HepG2 (cell line): ENCODE data around the gene EIF5. TPM values are rescaled to one million over a fixed set of nuclear protein-coding genes. Genes with fewer than 3 reads are reported as not detected.

ENCODE experiments used
- HES4 ChIP-seq: sonication (generic); formaldehyde crosslinking; IDR thresholded peaks from 2 replicates; pipeline ENCODE4 v1.9.0; 2021; ENCODE audit warnings: mild to moderate bottlenecking, missing genetic modification reagents, borderline replicate concordance
- SIN3B ChIP-seq: fragments of 150-350 bp; IDR thresholded peaks from 2 replicates; pipeline ENCODE4 v1.6.1; 2014; ENCODE audit warnings: low read length
- ZNF616 ChIP-seq: sonication (generic); formaldehyde crosslinking; IDR thresholded peaks from 2 replicates; pipeline ENCODE4 v1.5.0; 2020; ENCODE audit warnings: low read depth, mild to moderate bottlenecking, missing genetic modification reagents
- ZNF660 ChIP-seq: sonication (generic); formaldehyde crosslinking; IDR thresholded peaks from 2 replicates; pipeline ENCODE4 v1.5.1; 2020; ENCODE audit warnings: mild to moderate bottlenecking, low read depth, missing genetic modification reagents, borderline replicate concordance
- polyA plus RNA-seq, 8 experiments: library from polyadenylated mRNA; depleted of rRNA in 3 of 8; stranded (reverse) in 7 of 8; unstranded in 1 of 8; fragments of >200 nt; fragmentation: Illumina TruSeq in 4 of 8; extraction: Trizol in 4 of 8; gene quantifications; 2 replicates each; pipeline versions ENCODE4 v1.2.1 to v1.2.3, GENCODE V29; 2011 to 2016; ENCODE audit warnings: low read depth in 4 of 8, missing spikeins in 1 of 8, mixed read lengths in 1 of 8; ENCODE audit not compliant: insufficient read depth in 1 of 8
- total RNA-seq, 5 experiments: library from RNA; depleted of rRNA; stranded (reverse); fragments of >200 nt; fragmentation: Illumina TruSeq; extraction: Trizol; gene quantifications; 2 replicates each; pipeline ENCODE4 v1.2.3, GENCODE V29; 2016; ENCODE audit warnings: low read depth in 1 of 5
- TF ChIP-seq, protein P1 (sequence below): sonication (generic); formaldehyde crosslinking; IDR thresholded peaks from one replicate; pipeline ENCODE4 v1.5.1; 2020; ENCODE audit warnings: mild to moderate bottlenecking, missing genetic modification reagents; ENCODE audit errors: not compliant biosample characterization
- TF ChIP-seq, protein P2 (sequence below): sonication (generic); formaldehyde crosslinking; IDR thresholded peaks from 2 replicates; pipeline ENCODE4 v1.4.0; 2020; ENCODE audit warnings: missing genetic modification reagents, borderline replicate concordance
- TF ChIP-seq, protein P3 (sequence below): sonication (generic); formaldehyde crosslinking; IDR thresholded peaks from 2 replicates; pipeline ENCODE4 v1.5.0; 2020; ENCODE audit warnings: missing genetic modification reagents, mild to moderate bottlenecking, borderline replicate concordance
- TF ChIP-seq, protein P4 (sequence below): sonication (generic); formaldehyde crosslinking; IDR thresholded peaks from 2 replicates; pipeline ENCODE4 v1.4.0; 2020; ENCODE audit warnings: missing genetic modification reagents

The EIF5 gene
- total and polyA plus RNA-seq, 2 of the 13 experiments (the other 11 are each of a cell fraction or from before 2014, with no cell fraction given) = 189 to 281 TPM

DNA sequence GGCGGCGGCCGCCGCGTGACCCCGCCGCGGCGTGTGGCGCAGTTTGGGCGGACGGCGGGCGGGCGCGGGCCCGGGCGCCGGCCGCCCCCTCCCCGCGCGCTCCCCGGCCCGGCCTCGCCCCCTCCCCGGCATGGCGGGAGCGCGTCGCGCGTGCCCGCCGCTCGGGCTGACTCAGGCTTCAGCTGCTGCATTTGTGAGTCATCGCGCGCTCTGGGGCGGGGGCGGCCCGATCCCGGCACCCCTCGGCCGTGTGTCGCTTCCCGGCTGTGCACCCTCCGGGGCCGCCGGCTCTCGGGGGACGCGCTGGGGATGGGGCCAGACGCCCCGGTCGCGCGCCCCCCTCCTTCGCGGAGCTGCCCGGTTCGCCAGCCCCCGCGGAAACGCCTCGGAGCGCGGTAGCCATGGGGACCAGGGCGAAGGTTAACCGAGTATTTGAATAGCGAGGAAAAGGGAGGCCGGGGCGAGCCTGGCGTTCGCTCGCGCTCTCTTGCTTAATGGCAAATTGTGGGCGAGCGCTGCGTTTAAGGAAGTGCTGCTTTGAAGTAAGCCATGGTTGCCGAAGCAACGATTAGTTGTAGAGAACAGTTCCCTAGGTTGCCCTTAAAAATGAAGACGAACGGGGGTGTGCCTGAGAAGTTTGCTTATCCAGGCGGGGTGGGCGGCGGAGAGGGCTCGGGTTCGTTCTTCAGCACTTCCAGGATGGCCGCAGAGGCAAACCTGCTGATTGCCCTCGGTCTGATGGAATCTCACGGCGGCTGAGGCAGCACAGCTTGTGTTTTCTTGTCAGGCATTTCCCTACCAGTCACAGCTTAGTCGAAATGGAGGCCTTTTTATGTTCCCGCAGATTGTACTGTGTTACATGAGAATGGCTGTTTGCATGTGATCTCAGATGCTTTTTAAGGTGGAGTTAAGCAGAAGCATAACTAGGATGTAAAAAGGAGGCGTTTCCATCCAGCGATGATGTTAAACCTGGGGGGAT lies 896 bp downstream of the EIF5 start (continued):
- TF ChIP-seq, protein P1, sequence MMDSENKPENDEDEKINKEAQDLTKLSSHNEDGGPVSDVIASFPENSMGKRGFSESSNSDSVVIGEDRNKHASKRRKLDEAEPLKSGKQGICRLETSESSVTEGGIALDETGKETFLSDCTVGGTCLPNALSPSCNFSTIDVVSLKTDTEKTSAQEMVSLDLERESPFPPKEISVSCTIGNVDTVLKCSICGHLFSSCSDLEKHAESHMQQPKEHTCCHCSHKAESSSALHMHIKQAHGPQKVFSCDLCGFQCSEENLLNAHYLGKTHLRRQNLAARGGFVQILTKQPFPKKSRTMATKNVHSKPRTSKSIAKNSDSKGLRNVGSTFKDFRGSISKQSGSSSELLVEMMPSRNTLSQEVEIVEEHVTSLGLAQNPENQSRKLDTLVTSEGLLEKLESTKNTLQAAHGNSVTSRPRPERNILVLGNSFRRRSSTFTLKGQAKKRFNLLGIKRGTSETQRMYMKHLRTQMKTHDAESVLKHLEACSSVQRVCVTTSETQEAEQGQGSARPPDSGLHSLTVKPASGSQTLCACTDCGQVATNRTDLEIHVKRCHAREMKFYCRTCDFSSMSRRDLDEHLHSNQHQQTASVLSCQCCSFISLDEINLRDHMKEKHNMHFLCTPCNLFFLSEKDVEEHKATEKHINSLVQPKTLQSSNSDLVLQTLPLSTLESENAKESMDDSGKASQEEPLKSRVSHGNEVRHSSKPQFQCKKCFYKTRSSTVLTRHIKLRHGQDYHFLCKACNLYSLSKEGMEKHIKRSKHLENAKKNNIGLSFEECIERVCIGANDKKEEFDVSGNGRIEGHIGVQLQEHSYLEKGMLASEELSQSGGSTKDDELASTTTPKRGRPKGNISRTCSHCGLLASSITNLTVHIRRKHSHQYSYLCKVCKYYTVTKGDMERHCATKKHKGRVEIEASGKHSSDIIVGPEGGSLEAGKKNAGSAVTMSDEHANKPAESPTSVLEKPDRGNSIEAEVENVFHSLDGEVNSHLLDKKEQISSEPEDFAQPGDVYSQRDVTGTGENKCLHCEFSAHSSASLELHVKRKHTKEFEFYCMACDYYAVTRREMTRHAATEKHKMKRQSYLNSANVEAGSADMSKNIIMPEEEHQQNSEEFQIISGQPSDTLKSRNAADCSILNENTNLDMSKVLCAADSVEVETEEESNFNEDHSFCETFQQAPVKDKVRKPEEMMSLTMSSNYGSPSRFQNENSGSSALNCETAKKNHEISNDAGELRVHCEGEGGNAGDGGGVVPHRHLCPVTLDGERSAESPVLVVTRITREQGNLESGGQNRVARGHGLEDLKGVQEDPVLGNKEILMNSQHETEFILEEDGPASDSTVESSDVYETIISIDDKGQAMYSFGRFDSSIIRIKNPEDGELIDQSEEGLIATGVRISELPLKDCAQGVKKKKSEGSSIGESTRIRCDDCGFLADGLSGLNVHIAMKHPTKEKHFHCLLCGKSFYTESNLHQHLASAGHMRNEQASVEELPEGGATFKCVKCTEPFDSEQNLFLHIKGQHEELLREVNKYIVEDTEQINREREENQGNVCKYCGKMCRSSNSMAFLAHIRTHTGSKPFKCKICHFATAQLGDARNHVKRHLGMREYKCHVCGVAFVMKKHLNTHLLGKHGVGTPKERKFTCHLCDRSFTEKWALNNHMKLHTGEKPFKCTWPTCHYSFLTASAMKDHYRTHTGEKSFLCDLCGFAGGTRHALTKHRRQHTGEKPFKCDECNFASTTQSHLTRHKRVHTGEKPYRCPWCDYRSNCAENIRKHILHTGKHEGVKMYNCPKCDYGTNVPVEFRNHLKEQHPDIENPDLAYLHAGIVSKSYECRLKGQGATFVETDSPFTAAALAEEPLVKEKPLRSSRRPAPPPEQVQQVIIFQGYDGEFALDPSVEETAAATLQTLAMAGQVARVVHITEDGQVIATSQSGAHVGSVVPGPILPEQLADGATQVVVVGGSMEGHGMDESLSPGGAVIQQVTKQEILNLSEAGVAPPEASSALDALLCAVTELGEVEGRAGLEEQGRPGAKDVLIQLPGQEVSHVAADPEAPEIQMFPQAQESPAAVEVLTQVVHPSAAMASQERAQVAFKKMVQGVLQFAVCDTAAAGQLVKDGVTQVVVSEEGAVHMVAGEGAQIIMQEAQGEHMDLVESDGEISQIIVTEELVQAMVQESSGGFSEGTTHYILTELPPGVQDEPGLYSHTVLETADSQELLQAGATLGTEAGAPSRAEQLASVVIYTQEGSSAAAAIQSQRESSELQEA = no peak
- no peak for TF ChIP-seq HES4 (CRISPR knock-in tag)
- 0 out of 2 replicates have a peak, but pooled peaks have one; percentile 14 for TF ChIP-seq SIN3B
- TF ChIP-seq, protein P2, sequence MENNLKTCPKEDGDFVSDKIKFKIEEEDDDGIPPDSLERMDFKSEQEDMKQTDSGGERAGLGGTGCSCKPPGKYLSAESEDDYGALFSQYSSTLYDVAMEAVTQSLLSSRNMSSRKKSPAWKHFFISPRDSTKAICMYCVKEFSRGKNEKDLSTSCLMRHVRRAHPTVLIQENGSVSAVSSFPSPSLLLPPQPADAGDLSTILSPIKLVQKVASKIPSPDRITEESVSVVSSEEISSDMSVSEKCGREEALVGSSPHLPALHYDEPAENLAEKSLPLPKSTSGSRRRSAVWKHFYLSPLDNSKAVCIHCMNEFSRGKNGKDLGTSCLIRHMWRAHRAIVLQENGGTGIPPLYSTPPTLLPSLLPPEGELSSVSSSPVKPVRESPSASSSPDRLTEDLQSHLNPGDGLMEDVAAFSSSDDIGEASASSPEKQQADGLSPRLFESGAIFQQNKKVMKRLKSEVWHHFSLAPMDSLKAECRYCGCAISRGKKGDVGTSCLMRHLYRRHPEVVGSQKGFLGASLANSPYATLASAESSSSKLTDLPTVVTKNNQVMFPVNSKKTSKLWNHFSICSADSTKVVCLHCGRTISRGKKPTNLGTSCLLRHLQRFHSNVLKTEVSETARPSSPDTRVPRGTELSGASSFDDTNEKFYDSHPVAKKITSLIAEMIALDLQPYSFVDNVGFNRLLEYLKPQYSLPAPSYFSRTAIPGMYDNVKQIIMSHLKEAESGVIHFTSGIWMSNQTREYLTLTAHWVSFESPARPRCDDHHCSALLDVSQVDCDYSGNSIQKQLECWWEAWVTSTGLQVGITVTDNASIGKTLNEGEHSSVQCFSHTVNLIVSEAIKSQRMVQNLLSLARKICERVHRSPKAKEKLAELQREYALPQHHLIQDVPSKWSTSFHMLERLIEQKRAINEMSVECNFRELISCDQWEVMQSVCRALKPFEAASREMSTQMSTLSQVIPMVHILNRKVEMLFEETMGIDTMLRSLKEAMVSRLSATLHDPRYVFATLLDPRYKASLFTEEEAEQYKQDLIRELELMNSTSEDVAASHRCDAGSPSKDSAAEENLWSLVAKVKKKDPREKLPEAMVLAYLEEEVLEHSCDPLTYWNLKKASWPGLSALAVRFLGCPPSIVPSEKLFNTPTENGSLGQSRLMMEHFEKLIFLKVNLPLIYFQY (CRISPR knock-in tag) = no peak
- TF ChIP-seq, protein P3, sequence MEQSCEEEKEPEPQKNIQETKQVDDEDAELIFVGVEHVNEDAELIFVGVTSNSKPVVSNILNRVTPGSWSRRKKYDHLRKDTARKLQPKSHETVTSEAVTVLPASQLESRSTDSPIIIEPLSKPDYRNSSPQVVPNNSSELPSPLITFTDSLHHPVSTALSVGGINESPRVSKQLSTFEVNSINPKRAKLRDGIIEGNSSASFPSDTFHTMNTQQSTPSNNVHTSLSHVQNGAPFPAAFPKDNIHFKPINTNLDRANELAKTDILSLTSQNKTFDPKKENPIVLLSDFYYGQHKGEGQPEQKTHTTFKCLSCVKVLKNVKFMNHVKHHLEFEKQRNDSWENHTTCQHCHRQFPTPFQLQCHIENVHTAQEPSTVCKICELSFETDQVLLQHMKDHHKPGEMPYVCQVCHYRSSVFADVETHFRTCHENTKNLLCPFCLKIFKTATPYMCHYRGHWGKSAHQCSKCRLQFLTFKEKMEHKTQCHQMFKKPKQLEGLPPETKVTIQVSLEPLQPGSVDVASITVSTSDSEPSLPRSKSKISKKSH (CRISPR knock-in tag) = no peak
- TF ChIP-seq, protein P4, sequence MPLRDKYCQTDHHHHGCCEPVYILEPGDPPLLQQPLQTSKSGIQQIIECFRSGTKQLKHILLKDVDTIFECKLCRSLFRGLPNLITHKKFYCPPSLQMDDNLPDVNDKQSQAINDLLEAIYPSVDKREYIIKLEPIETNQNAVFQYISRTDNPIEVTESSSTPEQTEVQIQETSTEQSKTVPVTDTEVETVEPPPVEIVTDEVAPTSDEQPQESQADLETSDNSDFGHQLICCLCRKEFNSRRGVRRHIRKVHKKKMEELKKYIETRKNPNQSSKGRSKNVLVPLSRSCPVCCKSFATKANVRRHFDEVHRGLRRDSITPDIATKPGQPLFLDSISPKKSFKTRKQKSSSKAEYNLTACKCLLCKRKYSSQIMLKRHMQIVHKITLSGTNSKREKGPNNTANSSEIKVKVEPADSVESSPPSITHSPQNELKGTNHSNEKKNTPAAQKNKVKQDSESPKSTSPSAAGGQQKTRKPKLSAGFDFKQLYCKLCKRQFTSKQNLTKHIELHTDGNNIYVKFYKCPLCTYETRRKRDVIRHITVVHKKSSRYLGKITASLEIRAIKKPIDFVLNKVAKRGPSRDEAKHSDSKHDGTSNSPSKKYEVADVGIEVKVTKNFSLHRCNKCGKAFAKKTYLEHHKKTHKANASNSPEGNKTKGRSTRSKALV = peak; percentile 83
- TF ChIP-seq ZNF616 (CRISPR knock-in tag) = 0 out of 2 replicates have a peak, but pooled peaks have one; percentile 32
- TF ChIP-seq ZNF660 (CRISPR knock-in tag) = no peak
